HG03103 (cell line): ENCODE data around the gene GUCY2C.
"Not testable (repeated sequence)": the region's sequence is repeated elsewhere in the genome, so short reads cannot be mapped to it uniquely, and the experiment has no call there.

ENCODE experiments used
- ATAC-seq: cut with Tn5 transposase; IDR thresholded peaks from one replicate; pipeline ENCODE4 v1.9.1; 2021; ENCODE audit warnings: low read depth; ENCODE audit not compliant: unreplicated experiment

GUCY2C gene

GRCh38 chr12:14689144-14689543 lies 7.3 kb downstream of the GUCY2C start:
- no peak for ATAC-seq

- not testable (repeated sequence) for ATAC-seq
Observed at GRCh38 chr12:14682231-14682630, 14.2 kb downstream of the GUCY2C start.

GRCh38 chr12:14681625-14682024 lies 14.8 kb downstream of the GUCY2C start:
- ATAC-seq = no peak

GRCh38 chr12:14681190-14681589 lies 15.2 kb downstream of the GUCY2C start:
- no peak for ATAC-seq

GRCh38 chr12:14678547-14679150 lies 17.8 kb downstream of the GUCY2C start:
- ATAC-seq = no peak

- no peak for ATAC-seq
Observed at GRCh38 chr12:14668591-14668990, 27.8 kb downstream of the GUCY2C start.

- ATAC-seq = no peak
Observed at GRCh38 chr12:14665354-14666348, 30.7 kb downstream of the GUCY2C start.

GRCh38 chr12:14664434-14665023 lies 31.9 kb downstream of the GUCY2C start:
- ATAC-seq = no peak

- no peak for ATAC-seq
Observed at GRCh38 chr12:14663002-14663401, 33.4 kb downstream of the GUCY2C start.

- ATAC-seq = no peak
Observed at GRCh38 chr12:14656846-14657245, 39.6 kb downstream of the GUCY2C start.

- no peak for ATAC-seq
Observed at GRCh38 chr12:14655284-14655683, 41.1 kb downstream of the GUCY2C start.

GRCh38 chr12:14654842-14655241 lies 41.6 kb downstream of the GUCY2C start:
- no peak for ATAC-seq

GRCh38 chr12:14654416-14654815 lies 42.0 kb downstream of the GUCY2C start:
- ATAC-seq = no peak

- no peak for ATAC-seq
Observed at GRCh38 chr12:14652483-14652882, 43.9 kb downstream of the GUCY2C start.

- no peak for ATAC-seq
Observed at GRCh38 chr12:14651371-14651770, 45.0 kb downstream of the GUCY2C start.

- ATAC-seq = no peak
Observed at GRCh38 chr12:14650789-14651188, 45.6 kb downstream of the GUCY2C start.

GRCh38 chr12:14647028-14647750 lies 49.2 kb downstream of the GUCY2C start:
- ATAC-seq = no peak

GRCh38 chr12:14643251-14643650 lies 53.1 kb downstream of the GUCY2C start:
- ATAC-seq = no peak

GRCh38 chr12:14638066-14638465 lies 58.3 kb downstream of the GUCY2C start:
- no peak for ATAC-seq

GRCh38 chr12:14635776-14636175 lies 60.6 kb downstream of the GUCY2C start:
- ATAC-seq = no peak

GRCh38 chr12:14630793-14631192 lies 65.6 kb downstream of the GUCY2C start:
- no peak for ATAC-seq
